Measurements from ENCODE around the gene VAMP8.
A peak's percentile ranks its signal among the peaks of the same experiment; 100 is the strongest.

The VAMP8 gene

DNA sequence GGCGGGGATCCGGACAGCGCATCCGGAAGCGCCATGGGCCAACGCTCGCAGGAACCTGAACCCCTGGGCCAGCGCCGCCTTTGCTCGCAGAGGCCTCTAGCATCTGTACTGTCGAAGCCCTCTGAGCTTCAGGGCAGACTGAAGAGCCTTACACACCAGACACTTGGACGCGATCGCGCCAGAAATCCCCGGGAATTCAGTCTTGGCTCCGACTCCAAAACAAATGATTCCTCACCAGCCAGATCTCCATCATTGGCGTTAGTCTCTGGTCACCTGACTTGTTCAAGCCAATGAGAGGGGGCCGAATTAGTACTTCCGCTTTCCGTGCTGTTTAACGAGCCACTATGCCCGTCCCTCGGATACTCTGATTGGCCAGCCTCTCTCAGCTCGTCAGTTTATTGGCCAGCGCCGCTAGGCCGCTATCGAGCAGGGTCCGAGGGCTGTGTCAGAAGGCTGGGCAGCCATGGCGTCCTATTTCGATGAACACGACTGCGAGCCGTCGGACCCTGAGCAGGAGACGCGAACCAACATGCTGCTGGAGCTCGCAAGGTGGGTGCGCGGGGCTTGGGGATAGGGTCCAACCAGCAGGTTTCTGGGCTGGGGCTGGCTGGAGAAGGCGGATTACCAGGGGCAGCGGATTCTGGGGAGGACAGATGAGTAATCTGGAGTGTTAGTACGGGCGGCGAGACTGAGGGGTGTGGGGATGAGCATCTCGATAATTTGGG lies 18.1 kb downstream of the VAMP8 start, which contains the start of gene RNF181:
TSS of gene RNF181 (plus strand) at position 445 of the 725 bp plus-strand sequence. CDS start at position 464, 19 bp downstream.
- peak within 1 kb of the TSS; percentile 64 to 88 (median 87) for H3K9ac ChIP-seq (ENCODE audit: low read length in 5 of 5)
- peak within 1 kb of the TSS; percentile 80 to 94 (median 86) for H3K4me3 ChIP-seq (ENCODE audit: low read depth in 1 of 5, low read length in 5 of 5)
- H3K27ac ChIP-seq (ENCODE audit: low read depth, low read length) = peak within 1 kb of the TSS; percentile 93
- peaks cover 6 to 54% (median 49%) of the 10 kb centered on the region in 5 donors for H3K4me1 ChIP-seq (ENCODE audit: control insufficient read depth in 5 of 5, insufficient read depth in 5 of 5, low read length in 5 of 5)
- peaks cover 0 to 42% (median 33%) of the 10 kb centered on the region in 5 donors for H3K36me3 ChIP-seq (ENCODE audit: control insufficient read depth in 5 of 5, insufficient read depth in 5 of 5, low read length in 5 of 5)
- H3K9me3 ChIP-seq (ENCODE audit: control insufficient read depth in 5 of 5, low read length in 5 of 5) = no peaks in the 10 kb centered on the region
- no peaks in the 10 kb centered on the region for H3K27me3 ChIP-seq (ENCODE audit: control insufficient read depth in 5 of 5, insufficient read depth in 4 of 5, low read length in 5 of 5)

DNA sequence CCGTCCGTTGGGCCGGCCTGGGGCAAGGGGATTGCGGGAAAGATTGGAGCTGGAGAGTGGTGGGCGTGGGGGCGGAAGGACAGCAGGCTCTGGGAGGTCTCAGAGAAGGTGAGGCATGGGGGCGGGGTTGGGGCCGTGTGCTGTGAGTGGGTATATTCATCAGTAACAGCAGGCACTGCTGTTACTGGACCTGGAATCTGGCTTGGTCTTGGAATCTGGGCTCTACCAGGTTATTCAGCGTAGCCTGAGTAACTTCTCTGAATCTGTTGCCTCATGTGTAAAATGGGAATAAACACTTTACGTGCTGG lies 18.6 kb downstream of the VAMP8 start:
- Histone ChIP-seq H3K27me3 (ENCODE audit: control insufficient read depth in 5 of 5, insufficient read depth in 4 of 5, low read length in 5 of 5) (no peaks in the 10 kb centered on the region), H3K27ac (ENCODE audit: low read depth, low read length) (peak overlapping the region; percentile 93), H3K9ac (ENCODE audit: low read length in 5 of 5) (peak overlapping the region; percentile 51 to 88 (median 87)), H3K36me3 (ENCODE audit: control insufficient read depth in 5 of 5, insufficient read depth in 5 of 5, low read length in 5 of 5) (peaks cover 0 to 46% (median 35%) of the 10 kb centered on the region in 5 donors), H3K9me3 (ENCODE audit: control insufficient read depth in 5 of 5, low read length in 5 of 5) (no peaks in the 10 kb centered on the region), H3K4me3 (ENCODE audit: low read depth in 1 of 5, low read length in 5 of 5) (peak overlapping the region; percentile 80 to 94 (median 86)), H3K4me1 (ENCODE audit: control insufficient read depth in 5 of 5, insufficient read depth in 5 of 5, low read length in 5 of 5) (peaks cover 6 to 51% (median 48%) of the 10 kb centered on the region in 5 donors)

DNA sequence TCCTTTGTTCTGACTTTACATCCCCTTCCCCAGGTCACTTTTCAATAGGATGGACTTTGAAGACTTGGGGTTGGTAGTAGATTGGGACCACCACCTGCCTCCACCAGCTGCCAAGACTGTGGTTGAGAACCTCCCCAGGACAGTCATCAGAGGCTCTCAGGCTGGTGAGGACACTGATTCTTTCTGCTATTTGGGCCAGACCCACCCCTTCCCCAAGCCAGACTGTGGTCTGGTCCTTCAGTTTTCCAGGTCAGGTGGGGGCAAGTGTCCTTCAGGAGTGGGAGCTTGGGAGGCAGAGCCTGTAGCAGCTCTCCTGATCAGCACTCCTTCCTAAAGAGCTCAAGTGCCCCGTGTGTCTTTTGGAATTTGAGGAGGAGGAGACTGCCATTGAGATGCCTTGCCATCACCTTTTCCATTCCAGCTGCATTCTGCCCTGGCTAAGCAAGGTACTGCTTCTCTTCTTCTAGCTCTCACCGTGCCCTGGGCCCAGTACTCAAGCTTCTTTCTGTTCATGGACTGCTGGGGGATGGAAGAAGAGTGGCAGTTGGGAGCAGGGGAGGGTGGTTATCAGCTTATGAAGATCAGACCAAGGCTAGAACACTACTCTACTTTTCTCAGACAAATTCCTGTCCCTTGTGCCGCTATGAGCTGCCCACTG lies 19.2 kb downstream of the VAMP8 start:
- Histone ChIP-seq H3K36me3 (ENCODE audit: control insufficient read depth in 5 of 5, insufficient read depth in 5 of 5, low read length in 5 of 5) (peaks cover 0 to 46% (median 35%) of the 10 kb centered on the region in 5 donors), H3K9ac (ENCODE audit: low read length in 5 of 5) (peak overlapping the region; percentile 51 to 88 (median 87)), H3K27ac (ENCODE audit: low read depth, low read length) (peak overlapping the region; percentile 93), H3K4me1 (ENCODE audit: control insufficient read depth in 5 of 5, insufficient read depth in 5 of 5, low read length in 5 of 5) (peaks cover 7 to 51% (median 48%) of the 10 kb centered on the region in 5 donors), H3K27me3 (ENCODE audit: control insufficient read depth in 5 of 5, insufficient read depth in 4 of 5, low read length in 5 of 5) (no peaks in the 10 kb centered on the region), H3K9me3 (ENCODE audit: control insufficient read depth in 5 of 5, low read length in 5 of 5) (no peaks in the 10 kb centered on the region), H3K4me3 (ENCODE audit: low read depth in 1 of 5, low read length in 5 of 5) (peak overlapping the region; percentile 80 to 94 (median 86))

DNA sequence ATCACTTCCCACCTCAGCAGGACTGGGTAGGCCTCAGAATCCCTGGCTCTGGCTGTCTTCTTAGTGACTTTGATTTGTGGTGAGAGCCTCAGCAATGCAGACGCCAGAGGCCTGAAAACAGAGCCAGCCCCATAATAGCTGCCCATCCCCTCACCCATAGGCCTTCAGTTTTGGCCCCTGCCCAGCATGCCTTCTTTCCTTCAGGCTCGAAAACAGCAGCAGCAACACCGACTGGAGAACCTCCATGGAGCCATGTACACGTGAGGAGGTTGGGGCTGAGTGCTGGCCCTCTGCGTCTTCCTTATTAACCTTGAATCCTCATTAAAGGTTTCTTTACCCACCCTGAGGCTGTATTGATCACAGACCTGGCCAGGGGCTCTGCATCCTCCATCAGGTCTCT lies 19.9 kb downstream of the VAMP8 start:
- Histone ChIP-seq H3K27me3 (ENCODE audit: control insufficient read depth in 5 of 5, insufficient read depth in 4 of 5, low read length in 5 of 5) (no peaks in the 10 kb centered on the region), H3K4me3 (ENCODE audit: low read depth in 1 of 5, low read length in 5 of 5) (peak overlapping the region in 1 of 5 donors; percentile 80), H3K9me3 (ENCODE audit: control insufficient read depth in 5 of 5, low read length in 5 of 5) (no peaks in the 10 kb centered on the region), H3K27ac (ENCODE audit: low read depth, low read length) (no peak overlapping the region), H3K4me1 (ENCODE audit: control insufficient read depth in 5 of 5, insufficient read depth in 5 of 5, low read length in 5 of 5) (peaks cover 7 to 49% (median 47%) of the 10 kb centered on the region in 5 donors), H3K9ac (ENCODE audit: low read length in 5 of 5) (peak overlapping the region in 3 of 5 donors; percentile 27 to 88 (median 87)), H3K36me3 (ENCODE audit: control insufficient read depth in 5 of 5, insufficient read depth in 5 of 5, low read length in 5 of 5) (peaks cover 0 to 46% (median 35%) of the 10 kb centered on the region in 5 donors)

DNA sequence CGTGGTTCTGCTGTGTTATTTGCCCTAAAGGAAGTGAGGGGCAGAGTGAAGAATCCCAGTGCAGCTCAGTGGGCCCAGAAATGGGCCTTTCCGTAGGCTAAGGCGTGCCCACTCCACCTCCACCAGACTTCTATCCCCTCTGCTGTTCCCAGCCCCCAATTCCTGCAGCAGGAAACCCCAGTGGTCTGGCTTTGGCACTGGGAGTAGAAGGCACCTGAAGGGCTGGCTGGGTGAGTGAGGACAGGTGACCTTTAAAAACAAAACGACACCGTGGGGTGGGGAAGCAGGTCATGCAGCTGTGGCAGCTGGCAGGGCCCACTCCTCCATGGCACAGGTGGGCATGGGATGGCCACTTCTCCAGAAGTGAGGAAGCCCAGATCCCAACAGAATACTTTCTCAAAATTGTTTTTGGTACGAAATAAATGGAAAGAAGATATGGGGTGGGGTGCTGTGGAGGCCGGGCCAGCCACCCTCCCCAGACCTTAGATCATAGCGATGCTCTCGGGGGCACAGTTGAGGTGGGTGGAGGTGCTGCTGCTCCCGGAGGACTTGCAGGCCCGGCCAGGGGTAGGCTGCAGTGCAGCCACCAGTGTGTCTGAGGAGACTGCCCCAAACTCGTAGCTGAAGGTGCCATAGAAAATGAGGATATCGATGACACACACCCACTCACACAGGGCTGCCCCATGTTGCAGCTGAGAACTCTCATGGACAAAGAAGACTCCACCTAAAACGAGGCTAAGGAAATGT lies 21.4 kb downstream of the VAMP8 start:
- peaks cover 7 to 53% (median 50%) of the 10 kb centered on the region in 5 donors for H3K4me1 ChIP-seq (ENCODE audit: control insufficient read depth in 5 of 5, insufficient read depth in 5 of 5, low read length in 5 of 5)
- no peak overlapping the region for H3K27ac ChIP-seq (ENCODE audit: low read depth, low read length)
- H3K36me3 ChIP-seq (ENCODE audit: control insufficient read depth in 5 of 5, insufficient read depth in 5 of 5, low read length in 5 of 5) = peaks cover 0 to 40% (median 33%) of the 10 kb centered on the region in 5 donors

DNA sequence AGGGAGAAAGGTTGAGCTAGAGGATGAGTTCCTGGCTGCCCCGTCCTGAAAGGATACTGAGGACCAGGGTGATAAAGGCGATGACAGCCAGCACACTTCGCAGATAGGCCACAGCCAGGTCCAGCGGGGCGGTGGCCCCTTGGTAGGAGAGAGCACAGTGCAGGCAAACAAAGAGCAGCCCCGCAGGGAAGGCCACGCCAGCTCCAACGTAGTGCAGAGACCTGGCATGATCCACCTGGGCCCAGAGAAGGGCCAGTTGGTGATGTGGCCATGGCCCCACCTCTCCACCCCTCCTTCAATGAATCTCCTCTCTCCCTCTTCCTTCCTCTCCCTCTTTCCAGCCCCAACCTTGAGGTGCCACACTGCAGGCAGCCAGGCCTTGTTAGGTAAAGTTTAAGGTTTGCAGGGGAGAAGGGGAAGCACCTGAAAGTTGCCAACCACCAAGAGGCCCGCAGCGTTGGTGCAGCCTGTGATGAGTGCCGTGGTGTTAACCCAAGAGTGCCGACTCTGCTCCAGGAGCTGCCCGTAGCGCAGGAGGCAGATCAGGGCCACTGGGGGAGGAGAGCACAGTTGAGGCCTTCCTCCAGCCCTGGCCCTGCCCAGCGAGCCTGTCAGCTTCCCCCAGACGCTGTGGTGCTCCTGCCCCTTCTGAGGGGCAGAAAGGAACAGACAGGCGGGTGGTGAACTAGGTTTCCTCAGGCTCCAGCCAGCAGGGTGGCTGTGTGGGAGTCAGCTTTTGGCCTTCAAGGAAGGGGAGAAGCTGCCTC lies 22.3 kb downstream of the VAMP8 start:
- Histone ChIP-seq H3K9me3 (ENCODE audit: control insufficient read depth in 5 of 5, low read length in 5 of 5) (no peaks in the 10 kb centered on the region), H3K4me1 (ENCODE audit: control insufficient read depth in 5 of 5, insufficient read depth in 5 of 5, low read length in 5 of 5) (peaks cover 5 to 56% (median 51%) of the 10 kb centered on the region in 5 donors), H3K27ac (ENCODE audit: low read depth, low read length) (no peak overlapping the region)

More for the DNA sequence above, 21.4 kb downstream of the VAMP8 start:
- Histone ChIP-seq H3K27me3 (ENCODE audit: control insufficient read depth in 5 of 5, insufficient read depth in 4 of 5, low read length in 5 of 5) (no peaks in the 10 kb centered on the region), H3K4me3 (ENCODE audit: low read depth in 1 of 5, low read length in 5 of 5) (no peak overlapping the region), H3K9me3 (ENCODE audit: control insufficient read depth in 5 of 5, low read length in 5 of 5) (no peaks in the 10 kb centered on the region), H3K9ac (ENCODE audit: low read length in 5 of 5) (no peak overlapping the region)

DNA sequence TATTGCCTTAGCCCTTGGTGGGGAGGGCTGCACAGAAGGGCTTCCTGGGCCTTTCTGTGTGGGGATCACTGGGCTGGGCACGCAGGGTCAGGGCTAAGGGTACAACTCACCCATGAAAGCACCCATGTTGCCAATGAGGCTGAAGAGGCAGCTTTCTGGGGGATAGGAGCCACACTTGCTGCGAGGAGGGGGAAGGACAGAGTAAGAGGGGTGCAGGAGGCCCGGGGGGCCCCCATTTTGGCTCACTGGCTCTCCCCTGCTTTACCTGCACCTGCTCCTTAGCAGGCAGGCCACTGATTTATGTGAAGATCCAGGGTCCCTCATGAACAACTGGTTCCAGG lies 22.8 kb downstream of the VAMP8 start:
- Histone ChIP-seq H3K4me3 (ENCODE audit: low read depth in 1 of 5, low read length in 5 of 5) (no peak overlapping the region), H3K36me3 (ENCODE audit: control insufficient read depth in 5 of 5, insufficient read depth in 5 of 5, low read length in 5 of 5) (peaks cover 0 to 40% (median 33%) of the 10 kb centered on the region in 5 donors)

More for the DNA sequence above, 22.3 kb downstream of the VAMP8 start:
- Histone ChIP-seq H3K9ac (ENCODE audit: low read length in 5 of 5) (peak overlapping the region in 1 of 5 donors; percentile 49), H3K4me3 (ENCODE audit: low read depth in 1 of 5, low read length in 5 of 5) (no peak overlapping the region), H3K27me3 (ENCODE audit: control insufficient read depth in 5 of 5, insufficient read depth in 4 of 5, low read length in 5 of 5) (no peaks in the 10 kb centered on the region), H3K36me3 (ENCODE audit: control insufficient read depth in 5 of 5, insufficient read depth in 5 of 5, low read length in 5 of 5) (peaks cover 0 to 40% (median 33%) of the 10 kb centered on the region in 5 donors)

DNA sequence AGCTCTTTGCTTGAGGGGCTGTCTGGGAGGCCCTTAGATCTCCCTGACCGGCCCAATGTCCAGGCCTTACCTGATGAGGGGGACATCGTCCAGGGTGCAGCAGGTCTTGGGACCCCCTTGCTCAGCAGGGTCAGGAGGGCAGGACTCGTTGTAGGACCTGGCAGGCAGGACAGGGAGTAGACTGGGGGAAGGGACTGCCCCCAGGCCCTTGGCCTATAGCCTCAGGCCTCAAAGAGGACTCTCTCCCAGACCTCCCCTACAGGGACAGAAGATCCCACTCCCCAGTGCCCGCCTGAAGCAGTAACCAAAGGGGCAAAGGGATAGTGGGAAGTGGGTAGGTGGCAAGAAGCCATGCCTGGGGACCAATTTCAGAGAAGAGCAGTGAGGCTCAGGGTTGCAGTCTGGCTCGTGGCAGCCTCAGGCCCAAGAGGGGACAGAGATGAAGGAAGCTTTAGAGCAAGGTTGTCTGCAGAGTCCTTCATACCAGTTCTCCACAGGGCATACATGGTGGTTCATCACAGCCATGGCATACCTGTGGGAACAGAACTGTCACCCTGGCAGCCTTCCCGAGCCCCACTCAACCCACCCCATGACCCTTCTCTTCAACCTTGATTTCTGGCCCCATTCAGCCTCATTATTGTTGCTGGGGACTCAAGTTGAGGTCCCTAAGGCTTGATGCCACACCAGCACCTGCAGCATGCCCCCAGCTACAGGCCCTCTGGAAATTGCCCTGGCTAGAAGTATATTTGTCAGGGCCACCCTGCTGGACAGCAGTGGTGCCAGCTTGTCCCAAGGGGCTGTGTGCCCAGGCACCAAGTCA lies 23.8 kb downstream of the VAMP8 start:
- no peaks in the 10 kb centered on the region for H3K27me3 ChIP-seq (ENCODE audit: control insufficient read depth in 5 of 5, insufficient read depth in 4 of 5, low read length in 5 of 5)
- no peaks in the 10 kb centered on the region for H3K9me3 ChIP-seq (ENCODE audit: control insufficient read depth in 5 of 5, low read length in 5 of 5)
- peaks cover 0 to 43% (median 33%) of the 10 kb centered on the region in 5 donors for H3K36me3 ChIP-seq (ENCODE audit: control insufficient read depth in 5 of 5, insufficient read depth in 5 of 5, low read length in 5 of 5)
- peak overlapping the region; percentile 86 for H3K27ac ChIP-seq (ENCODE audit: low read depth, low read length)
- H3K4me3 ChIP-seq (ENCODE audit: low read depth in 1 of 5, low read length in 5 of 5) = peak overlapping the region; percentile 86 to 98 (median 97)
- peaks cover 5 to 59% (median 57%) of the 10 kb centered on the region in 5 donors for H3K4me1 ChIP-seq (ENCODE audit: control insufficient read depth in 5 of 5, insufficient read depth in 5 of 5, low read length in 5 of 5)
- peak overlapping the region; percentile 26 to 95 (median 81) for H3K9ac ChIP-seq (ENCODE audit: low read length in 5 of 5)

More for the DNA sequence above, 22.8 kb downstream of the VAMP8 start:
- H3K9ac ChIP-seq (ENCODE audit: low read length in 5 of 5) = peak overlapping the region in 1 of 5 donors; percentile 49
- peaks cover 5 to 56% (median 51%) of the 10 kb centered on the region in 5 donors for H3K4me1 ChIP-seq (ENCODE audit: control insufficient read depth in 5 of 5, insufficient read depth in 5 of 5, low read length in 5 of 5)
- H3K9me3 ChIP-seq (ENCODE audit: control insufficient read depth in 5 of 5, low read length in 5 of 5) = no peaks in the 10 kb centered on the region
- no peaks in the 10 kb centered on the region for H3K27me3 ChIP-seq (ENCODE audit: control insufficient read depth in 5 of 5, insufficient read depth in 4 of 5, low read length in 5 of 5)
- H3K27ac ChIP-seq (ENCODE audit: low read depth, low read length) = no peak overlapping the region
